ENCODE data around the gene CSDE1.

CSDE1 gene

DNA sequence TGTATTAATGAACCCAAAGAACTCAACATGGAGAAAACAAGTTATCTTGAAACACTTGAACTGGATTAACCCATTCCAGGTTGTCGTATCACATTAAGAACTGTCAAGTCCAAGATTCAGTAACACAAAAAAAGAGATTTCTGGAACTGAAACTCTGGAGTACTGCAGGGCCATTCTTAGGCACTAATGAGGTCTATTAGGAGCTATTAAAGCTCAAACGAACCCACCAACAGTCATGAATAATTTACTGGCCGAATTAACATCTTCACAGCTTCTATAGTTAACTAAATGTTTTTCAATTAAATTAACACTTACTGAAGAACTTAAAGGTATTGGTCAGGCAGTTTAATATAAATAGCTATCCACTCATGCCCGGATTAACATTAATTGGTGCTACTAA, 4.6 kb downstream of the CSDE1 start:
- H4K20me1 ChIP-seq (ENCODE audit: low read depth, low read length), result peaks cover 78% of the 10 kb centered on the region
- TF ChIP-seq EZH2phosphoT487 (conservative IDR thresholded peaks at IDR 0.05; ENCODE audit: low read length), result no peak
- no peaks in the 10 kb centered on the region for H3K27me3 ChIP-seq (ENCODE audit: low read length)
- H3K27ac ChIP-seq (ENCODE audit: low read depth, low read length), result no peak overlapping the region
- peaks cover 14% of the 10 kb centered on the region for H3F3A ChIP-seq (ENCODE audit: insufficient read depth)
- H3K9me2 ChIP-seq (replicated peaks; ENCODE audit: insufficient read depth, low read length), result no peaks in the 10 kb centered on the region
- no peak overlapping the region for H3K9ac ChIP-seq (ENCODE audit: low read length)
- no peak overlapping the region for H2AFZ ChIP-seq (ENCODE audit: low read depth, low read length, severe bottlenecking)
- no peaks in the 10 kb centered on the region for H3K9me3 ChIP-seq (ENCODE audit: insufficient read depth, low read length)
- peaks cover 96% of the 10 kb centered on the region for H3K79me2 ChIP-seq (ENCODE audit: insufficient read depth, low read length)
- H3K36me3 ChIP-seq (ENCODE audit: low read length), result peaks cover 27% of the 10 kb centered on the region
- H3K4me2 ChIP-seq (ENCODE audit: low read depth, low read length, poor library complexity, severe bottlenecking), result peak overlapping the region; percentile 13
- no peak overlapping the region for H3K4me3 ChIP-seq (ENCODE audit: insufficient read depth, low read length, poor library complexity, severe bottlenecking)

GRCh38 chr1:114750780-114751179, 7.0 kb downstream of the CSDE1 start:
- Histone ChIP-seq H3K4me2 (ENCODE audit: low read depth, low read length, poor library complexity, severe bottlenecking) (no peak overlapping the region), H3K27ac (ENCODE audit: low read depth, low read length) (no peak overlapping the region), H2AFZ (ENCODE audit: low read depth, low read length, severe bottlenecking) (no peak overlapping the region), H3F3A (ENCODE audit: insufficient read depth) (peaks cover 7% of the 10 kb centered on the region), H3K79me2 (ENCODE audit: insufficient read depth, low read length) (peaks cover 100% of the 10 kb centered on the region), H3K9me2 (replicated peaks; ENCODE audit: insufficient read depth, low read length) (no peaks in the 10 kb centered on the region), H4K20me1 (ENCODE audit: low read depth, low read length) (peaks cover 83% of the 10 kb centered on the region), H3K4me3 (ENCODE audit: insufficient read depth, low read length, poor library complexity, severe bottlenecking) (no peak overlapping the region), H3K36me3 (ENCODE audit: low read length) (peaks cover 46% of the 10 kb centered on the region), H3K9me3 (ENCODE audit: insufficient read depth, low read length) (no peaks in the 10 kb centered on the region), H3K27me3 (ENCODE audit: low read length) (no peaks in the 10 kb centered on the region), H3K9ac (ENCODE audit: low read length) (no peak overlapping the region)
- TF ChIP-seq, protein P1, sequence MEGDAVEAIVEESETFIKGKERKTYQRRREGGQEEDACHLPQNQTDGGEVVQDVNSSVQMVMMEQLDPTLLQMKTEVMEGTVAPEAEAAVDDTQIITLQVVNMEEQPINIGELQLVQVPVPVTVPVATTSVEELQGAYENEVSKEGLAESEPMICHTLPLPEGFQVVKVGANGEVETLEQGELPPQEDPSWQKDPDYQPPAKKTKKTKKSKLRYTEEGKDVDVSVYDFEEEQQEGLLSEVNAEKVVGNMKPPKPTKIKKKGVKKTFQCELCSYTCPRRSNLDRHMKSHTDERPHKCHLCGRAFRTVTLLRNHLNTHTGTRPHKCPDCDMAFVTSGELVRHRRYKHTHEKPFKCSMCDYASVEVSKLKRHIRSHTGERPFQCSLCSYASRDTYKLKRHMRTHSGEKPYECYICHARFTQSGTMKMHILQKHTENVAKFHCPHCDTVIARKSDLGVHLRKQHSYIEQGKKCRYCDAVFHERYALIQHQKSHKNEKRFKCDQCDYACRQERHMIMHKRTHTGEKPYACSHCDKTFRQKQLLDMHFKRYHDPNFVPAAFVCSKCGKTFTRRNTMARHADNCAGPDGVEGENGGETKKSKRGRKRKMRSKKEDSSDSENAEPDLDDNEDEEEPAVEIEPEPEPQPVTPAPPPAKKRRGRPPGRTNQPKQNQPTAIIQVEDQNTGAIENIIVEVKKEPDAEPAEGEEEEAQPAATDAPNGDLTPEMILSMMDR (IDR thresholded peaks at IDR 0.05; ENCODE audit: insufficient read depth, low read length, poor library complexity, severe bottlenecking), result no peak
- no peak for TF ChIP-seq EZH2phosphoT487 (conservative IDR thresholded peaks at IDR 0.05; ENCODE audit: low read length)

DNA sequence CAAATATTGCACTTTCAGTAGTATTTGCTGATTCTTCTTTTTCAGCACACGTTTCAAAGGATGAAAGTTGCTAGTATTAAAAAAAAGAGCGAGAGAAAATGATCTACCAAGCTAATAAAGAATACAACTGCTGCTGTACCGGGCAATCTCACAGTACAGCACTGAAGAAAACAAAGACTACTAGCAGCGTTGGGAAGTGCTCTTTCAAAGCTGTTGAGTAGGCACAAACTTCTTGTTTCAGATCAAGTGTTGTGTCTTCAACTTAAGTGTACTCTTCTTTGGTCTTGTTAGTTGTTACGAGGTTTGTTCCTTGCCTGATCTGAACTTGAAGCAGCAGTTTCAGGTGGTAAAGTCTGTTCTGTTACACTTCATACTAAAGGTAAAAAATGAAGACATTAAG, 7.9 kb downstream of the CSDE1 start:
- Histone ChIP-seq H3K27ac (ENCODE audit: low read depth, low read length) (no peak overlapping the region), H3K9me3 (ENCODE audit: insufficient read depth, low read length) (no peaks in the 10 kb centered on the region), H3K36me3 (ENCODE audit: low read length) (peaks cover 55% of the 10 kb centered on the region), H2AFZ (ENCODE audit: low read depth, low read length, severe bottlenecking) (no peak overlapping the region), H3K9ac (ENCODE audit: low read length) (no peak overlapping the region), H3K4me2 (ENCODE audit: low read depth, low read length, poor library complexity, severe bottlenecking) (no peak overlapping the region), H3K9me2 (replicated peaks; ENCODE audit: insufficient read depth, low read length) (no peaks in the 10 kb centered on the region), H3K79me2 (ENCODE audit: insufficient read depth, low read length) (peaks cover 100% of the 10 kb centered on the region), H3K4me3 (ENCODE audit: insufficient read depth, low read length, poor library complexity, severe bottlenecking) (no peak overlapping the region), H4K20me1 (ENCODE audit: low read depth, low read length) (peaks cover 83% of the 10 kb centered on the region), H3F3A (ENCODE audit: insufficient read depth) (peaks cover 9% of the 10 kb centered on the region; the same call in 1 of the 2 replicates), H3K27me3 (ENCODE audit: low read length) (no peaks in the 10 kb centered on the region)
- TF ChIP-seq, protein P1 (IDR thresholded peaks at IDR 0.05; ENCODE audit: insufficient read depth, low read length, poor library complexity, severe bottlenecking), result no peak
- no peak for TF ChIP-seq EZH2phosphoT487 (conservative IDR thresholded peaks at IDR 0.05; ENCODE audit: low read length)

GRCh38 chr1:114746450-114747121, 11.2 kb downstream of the CSDE1 start:
- peaks cover 9% of the 10 kb centered on the region; the same call in 1 of the 2 replicates for H3F3A ChIP-seq (ENCODE audit: insufficient read depth)
- H3K9ac ChIP-seq (ENCODE audit: low read length), result no peak overlapping the region
- H2AFZ ChIP-seq (ENCODE audit: low read depth, low read length, severe bottlenecking), result no peak overlapping the region
- no peaks in the 10 kb centered on the region for H3K9me3 ChIP-seq (ENCODE audit: insufficient read depth, low read length)
- no peaks in the 10 kb centered on the region for H3K27me3 ChIP-seq (ENCODE audit: low read length)
- H3K36me3 ChIP-seq (ENCODE audit: low read length), result peaks cover 72% of the 10 kb centered on the region
- peaks cover 100% of the 10 kb centered on the region for H3K79me2 ChIP-seq (ENCODE audit: insufficient read depth, low read length)
- no peak for TF ChIP-seq EZH2phosphoT487 (conservative IDR thresholded peaks at IDR 0.05; ENCODE audit: low read length)
- TF ChIP-seq, protein P1 (IDR thresholded peaks at IDR 0.05; ENCODE audit: insufficient read depth, low read length, poor library complexity, severe bottlenecking), result no peak
- H3K4me2 ChIP-seq (ENCODE audit: low read depth, low read length, poor library complexity, severe bottlenecking), result no peak overlapping the region
- peaks cover 84% of the 10 kb centered on the region for H4K20me1 ChIP-seq (ENCODE audit: low read depth, low read length)
- H3K27ac ChIP-seq (ENCODE audit: low read depth, low read length), result no peak overlapping the region
- no peaks in the 10 kb centered on the region for H3K9me2 ChIP-seq (replicated peaks; ENCODE audit: insufficient read depth, low read length)
- H3K4me3 ChIP-seq (ENCODE audit: insufficient read depth, low read length, poor library complexity, severe bottlenecking), result no peak overlapping the region

Measured in SU-DHL-6 (cell line).